OCI-LY3 (cell line): ENCODE data around the gene SHISA8.

ENCODE experiments used
- CTCF ChIP-seq: fragments of 200-600, 300-600 bp; sonication (generic); IDR thresholded peaks from 2 replicates; pipeline ENCODE4 v1.5.1; 2014; ENCODE audit warnings: antibody characterized with exemption, low read length, low read depth
- EZH2phosphoT487 ChIP-seq: fragments of 200-600 bp; shearing (Covaris generic); IDR thresholded peaks from 2 replicates; pipeline ENCODE4 v1.6.1; 2018; ENCODE audit warnings: antibody characterized with exemption, mixed run types, low read depth

DNA sequence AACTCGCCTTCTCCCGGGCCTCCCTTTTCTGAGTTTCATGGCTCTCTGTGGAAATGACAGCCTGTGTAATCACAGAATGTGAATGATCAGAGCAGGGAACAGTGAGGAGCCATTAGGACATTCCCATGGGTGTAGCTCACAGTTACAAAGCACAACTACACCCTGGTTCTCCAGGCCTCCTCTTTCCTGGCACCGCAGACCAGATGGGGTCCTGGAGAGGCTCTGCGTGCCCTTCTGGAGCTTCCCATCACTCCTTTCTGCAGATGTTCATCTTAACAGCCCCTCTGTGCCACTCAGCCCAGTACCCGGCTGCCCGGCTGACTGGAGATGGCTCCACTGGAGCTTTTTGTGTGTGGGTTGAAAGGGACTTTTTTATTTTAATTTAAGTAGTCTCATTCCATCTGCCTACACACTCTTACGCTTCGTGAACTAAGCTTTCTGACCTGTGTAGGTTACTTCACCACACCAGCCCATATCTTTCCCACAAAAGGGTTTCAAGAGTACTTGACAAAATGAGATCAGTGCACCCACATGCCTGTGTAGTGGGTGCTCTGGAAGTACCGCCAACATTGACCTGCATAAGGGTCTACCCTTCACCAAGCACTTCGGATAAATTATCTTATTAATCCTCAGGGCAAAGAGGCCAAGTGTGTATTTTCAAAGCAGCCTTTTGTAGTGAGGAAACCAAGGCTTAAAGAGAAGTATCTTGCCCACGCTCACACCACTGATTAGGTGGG is 52.2 kb downstream of the SHISA8 start:
- no peak for TF ChIP-seq CTCF
- TF ChIP-seq EZH2phosphoT487, result no peak
